ENCODE measurements around the gene FAM174A. TPM values are rescaled to one million over a fixed set of nuclear protein-coding genes. Genes with fewer than 3 reads are reported as not detected.

Gene FAM174A
- total RNA-seq, 3 donors from 2014 or later (not counting 1 experiment from before 2014, with no cell fraction given) = 10.2 to 13.0 (median 10.4) TPM

DNA sequence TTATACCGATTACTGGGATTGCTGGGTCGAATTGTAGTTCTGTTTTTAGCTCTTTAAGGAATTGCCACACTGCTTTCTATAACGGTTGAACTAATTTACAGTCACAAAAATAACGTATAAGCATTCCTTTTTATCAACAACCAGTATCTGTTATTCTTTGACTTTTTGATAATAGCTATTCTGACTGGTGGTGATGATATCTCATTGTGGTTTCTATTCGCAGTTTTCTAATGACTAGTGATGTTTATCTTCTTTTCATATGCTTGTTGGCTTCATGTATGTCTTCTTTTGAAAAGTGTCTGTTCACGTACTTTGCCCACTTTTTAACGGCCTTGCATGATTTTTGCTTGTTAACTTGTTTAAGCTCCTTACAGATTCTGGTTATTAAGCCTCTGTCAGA lies 74.4 kb downstream of the FAM174A start:
- Histone ChIP-seq H3K36me3 (ENCODE audit: control insufficient read depth, insufficient read depth, low read length) (no peaks in the 10 kb centered on the region), H3K9me3 (ENCODE audit: control insufficient read depth, insufficient read depth, low read length) (no peaks in the 10 kb centered on the region), H3K4me3 (ENCODE audit: low read length) (no peak overlapping the region), H3K4me1 (ENCODE audit: control insufficient read depth, insufficient read depth, low read length) (no peaks in the 10 kb centered on the region), H3K27me3 (ENCODE audit: control insufficient read depth, insufficient read depth, low read length) (peaks cover 2% of the 10 kb centered on the region), H3K27ac (ENCODE audit: low read length) (no peak overlapping the region)
- H3K27me3 Mint-ChIP-seq (ENCODE audit: low read depth in 2 of 2) = peaks cover 17 to 29% of the 10 kb centered on the region in 2 donors
- H3K4me1 Mint-ChIP-seq = no peaks in the 10 kb centered on the region
- no peaks in the 10 kb centered on the region for H3K9me3 Mint-ChIP-seq
- ATAC-seq = no peak
- no peak for DNase-seq
- WGBS (ENCODE audit: insufficient coverage) = 83% methylated on average over 6 of the region's 7 CpGs
- intact Hi-C loops (cut with micrococcal nuclease) = no loop called here
- no peak overlapping the region for H3K27ac Mint-ChIP-seq
- H3K36me3 Mint-ChIP-seq = no peaks in the 10 kb centered on the region
- TF ChIP-seq, protein P1, sequence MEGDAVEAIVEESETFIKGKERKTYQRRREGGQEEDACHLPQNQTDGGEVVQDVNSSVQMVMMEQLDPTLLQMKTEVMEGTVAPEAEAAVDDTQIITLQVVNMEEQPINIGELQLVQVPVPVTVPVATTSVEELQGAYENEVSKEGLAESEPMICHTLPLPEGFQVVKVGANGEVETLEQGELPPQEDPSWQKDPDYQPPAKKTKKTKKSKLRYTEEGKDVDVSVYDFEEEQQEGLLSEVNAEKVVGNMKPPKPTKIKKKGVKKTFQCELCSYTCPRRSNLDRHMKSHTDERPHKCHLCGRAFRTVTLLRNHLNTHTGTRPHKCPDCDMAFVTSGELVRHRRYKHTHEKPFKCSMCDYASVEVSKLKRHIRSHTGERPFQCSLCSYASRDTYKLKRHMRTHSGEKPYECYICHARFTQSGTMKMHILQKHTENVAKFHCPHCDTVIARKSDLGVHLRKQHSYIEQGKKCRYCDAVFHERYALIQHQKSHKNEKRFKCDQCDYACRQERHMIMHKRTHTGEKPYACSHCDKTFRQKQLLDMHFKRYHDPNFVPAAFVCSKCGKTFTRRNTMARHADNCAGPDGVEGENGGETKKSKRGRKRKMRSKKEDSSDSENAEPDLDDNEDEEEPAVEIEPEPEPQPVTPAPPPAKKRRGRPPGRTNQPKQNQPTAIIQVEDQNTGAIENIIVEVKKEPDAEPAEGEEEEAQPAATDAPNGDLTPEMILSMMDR (IDR thresholded peaks at IDR 0.05) = no peak
- H3K4me3 Mint-ChIP-seq = no peak overlapping the region

DNA sequence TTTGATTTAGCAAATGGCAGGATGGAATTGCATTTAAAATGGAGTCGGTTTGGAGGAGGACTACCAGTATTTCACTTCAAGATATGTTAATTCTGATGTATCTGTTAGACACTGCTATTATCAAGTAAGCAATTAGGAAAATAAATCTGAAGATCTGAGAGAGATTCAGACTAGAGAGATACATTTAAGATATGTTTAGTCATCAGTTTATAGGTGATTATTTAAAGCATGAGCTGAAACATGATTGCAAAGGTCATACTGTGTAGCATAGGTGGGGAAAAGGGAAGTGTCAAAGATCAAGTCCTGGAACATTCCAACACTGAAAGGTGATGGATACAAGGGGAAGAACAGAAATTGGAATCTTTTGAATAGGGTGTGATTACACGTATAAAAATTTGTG lies 79.1 kb downstream of the FAM174A start:
- intact Hi-C loops (cut with micrococcal nuclease) = no loop called here
- 98% methylated on average over 2 of the region's 2 CpGs for WGBS (ENCODE audit: insufficient coverage)
- H3K4me3 ChIP-seq (ENCODE audit: low read length) = no peak overlapping the region

DNA sequence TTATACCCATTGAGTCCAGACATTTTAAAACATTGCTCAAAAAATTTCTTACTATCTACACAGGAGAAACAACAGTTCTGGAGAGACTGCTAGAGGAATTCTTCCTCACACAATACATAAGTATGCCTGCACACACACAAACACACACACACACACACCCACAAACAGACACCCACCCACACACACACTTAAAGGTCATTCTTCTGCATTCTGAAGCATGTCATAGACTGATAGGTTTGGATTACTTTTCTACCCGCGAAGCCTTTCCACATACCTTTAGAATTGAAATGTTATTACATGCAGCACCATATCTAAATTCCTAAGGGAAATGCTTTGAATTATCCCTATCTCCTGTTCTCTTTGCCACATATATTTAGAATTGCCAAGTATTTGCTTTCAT lies 80.2 kb downstream of the FAM174A start:
- H3K4me3 Mint-ChIP-seq = no peak overlapping the region
- TF ChIP-seq, protein P1 (IDR thresholded peaks at IDR 0.05) = no peak
- Histone ChIP-seq H3K27ac (ENCODE audit: low read length) (no peak overlapping the region), H3K4me1 (ENCODE audit: control insufficient read depth, insufficient read depth, low read length) (no peaks in the 10 kb centered on the region), H3K27me3 (ENCODE audit: control insufficient read depth, insufficient read depth, low read length) (peaks cover 2% of the 10 kb centered on the region), H3K36me3 (ENCODE audit: control insufficient read depth, insufficient read depth, low read length) (no peaks in the 10 kb centered on the region), H3K4me3 (ENCODE audit: low read length) (no peak overlapping the region), H3K9me3 (ENCODE audit: control insufficient read depth, insufficient read depth, low read length) (no peaks in the 10 kb centered on the region)
- DNase-seq (no peak), ATAC-seq (no peak)
- peaks cover 12 to 29% of the 10 kb centered on the region in 2 donors for H3K27me3 Mint-ChIP-seq (ENCODE audit: low read depth in 2 of 2)
- no peak overlapping the region for H3K27ac Mint-ChIP-seq
- no peaks in the 10 kb centered on the region for H3K9me3 Mint-ChIP-seq
- 93% methylated on average over 2 of the region's 2 CpGs for WGBS (ENCODE audit: insufficient coverage)
- H3K36me3 Mint-ChIP-seq = no peaks in the 10 kb centered on the region
- intact Hi-C loops (cut with micrococcal nuclease) = no loop called here
- no peaks in the 10 kb centered on the region for H3K4me1 Mint-ChIP-seq

More for the DNA sequence above, 79.1 kb downstream of the FAM174A start:
- no peaks in the 10 kb centered on the region for H3K9me3 ChIP-seq (ENCODE audit: control insufficient read depth, insufficient read depth, low read length)
- H3K9me3 Mint-ChIP-seq = no peaks in the 10 kb centered on the region
- no peak for ATAC-seq
- no peaks in the 10 kb centered on the region for H3K4me1 ChIP-seq (ENCODE audit: control insufficient read depth, insufficient read depth, low read length)
- no peak overlapping the region for H3K4me3 Mint-ChIP-seq
- H3K27me3 ChIP-seq (ENCODE audit: control insufficient read depth, insufficient read depth, low read length) = peaks cover 2% of the 10 kb centered on the region
- no peaks in the 10 kb centered on the region for H3K36me3 ChIP-seq (ENCODE audit: control insufficient read depth, insufficient read depth, low read length)
- peaks cover 12 to 29% of the 10 kb centered on the region in 2 donors for H3K27me3 Mint-ChIP-seq (ENCODE audit: low read depth in 2 of 2)
- H3K27ac ChIP-seq (ENCODE audit: low read length) = no peak overlapping the region
- no peak for DNase-seq
- TF ChIP-seq, protein P1 (IDR thresholded peaks at IDR 0.05) = no peak
- H3K27ac Mint-ChIP-seq = no peak overlapping the region
- no peaks in the 10 kb centered on the region for H3K36me3 Mint-ChIP-seq
- no peaks in the 10 kb centered on the region for H3K4me1 Mint-ChIP-seq

DNA sequence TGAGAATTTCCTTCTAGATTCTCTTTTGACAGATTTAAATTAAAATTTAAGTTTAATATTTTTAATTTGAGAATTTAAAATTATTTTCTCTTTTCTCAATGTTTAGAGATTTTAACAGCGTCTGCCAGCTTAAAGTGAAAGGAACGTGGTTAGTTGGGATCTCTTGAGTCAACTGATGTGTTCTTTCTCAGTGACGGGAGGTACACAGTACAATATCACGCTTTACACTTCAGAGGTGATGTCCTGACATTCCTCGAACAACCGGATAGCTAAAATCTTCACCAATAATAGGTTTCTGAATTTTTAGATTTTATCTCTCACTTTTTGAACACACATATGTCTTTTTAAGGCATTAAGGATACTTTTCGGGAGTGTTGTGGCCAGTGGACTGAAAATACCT lies 81.1 kb downstream of the FAM174A start:
- H3K27me3 ChIP-seq (ENCODE audit: control insufficient read depth, insufficient read depth, low read length) = peaks cover 2% of the 10 kb centered on the region
- H3K4me1 Mint-ChIP-seq = no peaks in the 10 kb centered on the region
- no peak overlapping the region for H3K27ac ChIP-seq (ENCODE audit: low read length)
- H3K9me3 ChIP-seq (ENCODE audit: control insufficient read depth, insufficient read depth, low read length) = no peaks in the 10 kb centered on the region
- H3K36me3 Mint-ChIP-seq = no peaks in the 10 kb centered on the region
- H3K36me3 ChIP-seq (ENCODE audit: control insufficient read depth, insufficient read depth, low read length) = no peaks in the 10 kb centered on the region
- ATAC-seq (no peak), DNase-seq (no peak)
- 63% methylated on average over 7 of the region's 7 CpGs for WGBS (ENCODE audit: insufficient coverage)
- no peak overlapping the region for H3K27ac Mint-ChIP-seq
- TF ChIP-seq, protein P1 (IDR thresholded peaks at IDR 0.05) = no peak
- H3K9me3 Mint-ChIP-seq = no peaks in the 10 kb centered on the region
- no peak overlapping the region for H3K4me3 ChIP-seq (ENCODE audit: low read length)
- no peak overlapping the region for H3K4me3 Mint-ChIP-seq
- H3K27me3 Mint-ChIP-seq (ENCODE audit: low read depth in 2 of 2) = peaks cover 10 to 26% of the 10 kb centered on the region in 2 donors
- H3K4me1 ChIP-seq (ENCODE audit: control insufficient read depth, insufficient read depth, low read length) = no peaks in the 10 kb centered on the region
- intact Hi-C loops (cut with micrococcal nuclease) = no loop called here
